Measurements from ENCODE around the gene TMEM174. TPM values are rescaled to one million over a fixed set of nuclear protein-coding genes. Genes with fewer than 3 reads are reported as not detected.
"Not testable (repeated sequence)": the region's sequence is repeated elsewhere in the genome, so short reads cannot be mapped to it uniquely, and the experiment has no call there.

The TMEM174 gene
- total and polyA plus RNA-seq, 2 of the 4 experiments (the other 2 are of a cell fraction): not detected

- H4K5ac ChIP-seq (ENCODE audit: low read depth, low read length); H3K79me1 ChIP-seq (ENCODE audit: low read depth in 1 of 2, low read length in 2 of 2); H3K56ac ChIP-seq (ENCODE audit: extremely low read depth, insufficient read depth, low read length); POLR2A ChIA-PET (ENCODE audit: unreplicated experiment); H3K4me3 ChIP-seq (ENCODE audit: insufficient read depth, low read depth, low read length); H2AFZ ChIP-seq (replicated peaks; ENCODE audit: low read length, poor library complexity); H2BK20ac ChIP-seq (ENCODE audit: low read depth, low read length); H2BK120ac ChIP-seq (ENCODE audit: low read depth, low read length); H4K8ac ChIP-seq (ENCODE audit: low read depth in 2 of 2, low read length in 2 of 2); H3K9me1 ChIP-seq (ENCODE audit: insufficient read depth, low read length); in situ Hi-C loops (cut with MboI; ENCODE audit: low sequenced_read_pairs); H3K14ac ChIP-seq (replicated peaks; ENCODE audit: low read depth, low read length); H3K4ac ChIP-seq (ENCODE audit: low read depth, low read length); BruUV-seq (replicated peaks); H2BK15ac ChIP-seq (ENCODE audit: low read depth, low read length); H3K4me1 ChIP-seq (ENCODE audit: control insufficient read depth, insufficient read depth, low read length); H4K20me1 ChIP-seq (ENCODE audit: insufficient read depth, low read length); intact Hi-C loops (cut with micrococcal nuclease); H3K9me3 ChIP-seq (ENCODE audit: control insufficient read depth, insufficient read depth, low read length); H3K27ac ChIP-seq (ENCODE audit: insufficient read depth, low read length); H3K27me3 ChIP-seq (ENCODE audit: control insufficient read depth, insufficient read depth, low read length); ATAC-seq (ENCODE audit: low read depth); H3K18ac ChIP-seq (ENCODE audit: low read depth, low read length); H3K4me2 ChIP-seq (ENCODE audit: low read depth, low read length); H2AK5ac ChIP-seq (ENCODE audit: low read depth, low read length); H3K36me3 ChIP-seq (ENCODE audit: control insufficient read depth, insufficient read depth, low read length); dilution Hi-C loops (cut with HindIII; ENCODE audit: low sequenced_read_pairs, unreplicated experiment); DNase-seq; H3K23ac ChIP-seq (ENCODE audit: low read depth, low read length); H2BK5ac ChIP-seq (ENCODE audit: low read depth, low read length, poor library complexity, severe bottlenecking); H2AK9ac ChIP-seq (replicated peaks; ENCODE audit: low read depth, low read length, poor library complexity); H4K91ac ChIP-seq (ENCODE audit: insufficient read depth, low read depth, low read length); H3K9ac ChIP-seq (ENCODE audit: low read depth, low read length): not testable (repeated sequence)
- WGBS, 2 experiments (ENCODE audit: extremely low coverage in 2 of 2, insufficient read length in 1 of 2): no CpG with 5 or more reads among the region's 3 CpGs
- CTCF ChIA-PET: interaction anchor here (0.6 kb wide), 2 partner anchors 11 to 195 kb away, joined by 4 read pairs; no protein-coding TSS in a partner anchor
Measured at GRCh38 chr5:73212693-73213092, 39.7 kb downstream of the TMEM174 start.

Measured in IMR-90 (cell line).